HepG2 (cell line): Measurements from ENCODE around the gene CALML6. TPM values are rescaled to one million over a fixed set of nuclear protein-coding genes. Genes with fewer than 3 reads are reported as not detected.

ENCODE experiments used
- ATAC-seq: fragments of 200-7000 bp; cut with Tn5 transposase; 3 replicates; pipeline ENCODE4 v1.9.1; 2020; ENCODE audit warnings: mild to moderate bottlenecking, moderate library complexity
- BruUV-seq: library from RNA; stranded (reverse); fragments of 400-500 nt; replicated peaks from 2 replicates; lab custom pipeline; 2021; lab: Mats Ljungman, UMichigan
- CTCF ChIA-PET: fragments of 300-600 bp; formaldehyde crosslinking; extraction: SDS; loops from one replicate; lab custom pipeline; 2021; ENCODE audit warnings: low total read pairs, inconsistent platforms, low intra/inter-chr PET ratio; lab: Yijun Ruan, JAX
- POLR2A ChIA-PET: fragments of 350-600 bp; sonication (Branson Sonifier 250); formaldehyde crosslinking; loops from one replicate; lab custom pipeline; 2020; ENCODE audit warnings: antibody characterized with exemption, inconsistent platforms; lab: Yijun Ruan, JAX
- DNase-seq: peaks from one replicate; pipeline ENCODE4 v3.0.0-alpha.2; 2015; ENCODE audit warnings: low spot score
- FAIRE-seq: peaks from 3 replicates; lab custom pipeline; 2011; peaks lifted over from hg19 to GRCh38; lab: Jason Lieb, UNC
- H2AFZ ChIP-seq: one replicate; pipeline ENCODE4 v1.6.1; 2011; ENCODE audit warnings: low read length, inconsistent platforms
- H3K27ac ChIP-seq: fragments of 300-600 bp; 3 replicates; pipeline ENCODE4 v1.8.0; 2011; ENCODE audit warnings: mixed run types, mild to moderate bottlenecking, mixed read lengths, low read length, inconsistent platforms; ENCODE audit not compliant: insufficient read depth; ENCODE audit errors: extremely low read length
- H3K27me3 ChIP-seq, 2 experiments: fragments of 200-600 bp in 1 of 2; 2 replicates in 1 of 2; 3 replicates in 1 of 2; pipeline versions ENCODE4 v1.6.0 to v1.8.0; 2011; ENCODE audit warnings: low read length in 2 of 2, mild to moderate bottlenecking in 2 of 2, moderate library complexity in 2 of 2, inconsistent platforms in 1 of 2; ENCODE audit not compliant: insufficient read depth in 2 of 2, control insufficient read depth in 1 of 2
- H3K36me3 ChIP-seq, 2 experiments: fragments of 200-600 bp in 1 of 2; replicated peaks in 1 of 2; 2 replicates in 1 of 2; 3 replicates in 1 of 2; pipeline versions ENCODE4 v1.5.1 to v1.8.0; 2011; ENCODE audit warnings: low read length in 2 of 2, inconsistent platforms in 1 of 2; ENCODE audit not compliant: insufficient read depth in 2 of 2, control insufficient read depth in 1 of 2
- H3K4me1 ChIP-seq: 2 replicates; pipeline ENCODE4 v1.5.1; 2012; ENCODE audit warnings: low read length, inconsistent platforms; ENCODE audit not compliant: insufficient read depth
- H3K4me2 ChIP-seq: 2 replicates; pipeline ENCODE4 v1.6.0; 2011; ENCODE audit warnings: low read depth, low read length, inconsistent platforms
- H3K4me3 ChIP-seq, 3 experiments: fragments of 200-600 bp in 1 of 3; sonication (generic), shearing (Covaris generic) in 1 of 3; replicated peaks in 1 of 3; 2 replicates each; pipeline ENCODE4 v1.5.1; 2011 to 2016; ENCODE audit warnings: low read length in 3 of 3, inconsistent platforms in 2 of 3, low read depth in 2 of 3, mild to moderate bottlenecking in 2 of 3, control low read depth in 1 of 3, mixed read lengths in 1 of 3; ENCODE audit not compliant: insufficient read depth in 1 of 3
- H3K79me2 ChIP-seq: one replicate; pipeline ENCODE4 v1.6.1; 2011; ENCODE audit warnings: low read length, inconsistent platforms; ENCODE audit not compliant: insufficient read depth
- H3K9ac ChIP-seq: 2 replicates; pipeline ENCODE4 v1.6.0; 2011; ENCODE audit warnings: mild to moderate bottlenecking, low read depth, low read length, inconsistent platforms; ENCODE audit not compliant: insufficient read depth
- H3K9me3 ChIP-seq: 2 replicates; pipeline ENCODE4 v1.5.1; 2012; ENCODE audit warnings: mild to moderate bottlenecking, low read length
- H4K20me1 ChIP-seq: 2 replicates; pipeline ENCODE4 v1.6.0; 2011; ENCODE audit warnings: inconsistent platforms, mild to moderate bottlenecking, low read length, moderate library complexity; ENCODE audit not compliant: insufficient read depth
- IRX3 ChIP-seq: sonication (generic); formaldehyde crosslinking; IDR thresholded peaks from 2 replicates; pipeline ENCODE4 v1.8.1; 2023; ENCODE audit warnings: mild to moderate bottlenecking, low read depth, missing genetic modification reagents, borderline replicate concordance
- PCBP2 ChIP-seq: fragments of 200-400 bp; formaldehyde crosslinking; optimal IDR thresholded peaks from 2 replicates; pipeline ENCODE3; 2018; ENCODE audit warnings: low read length, low read depth; ENCODE audit not compliant: poor library complexity, severe bottlenecking
- SETDB1 ChIP-seq: sonication (generic); formaldehyde crosslinking; IDR thresholded peaks from 2 replicates; pipeline ENCODE4 v1.5.1; 2020; ENCODE audit warnings: missing genetic modification reagents, mild to moderate bottlenecking, borderline replicate concordance
- ZC3H4 ChIP-seq: sonication (generic); formaldehyde crosslinking; IDR thresholded peaks from 2 replicates; pipeline ENCODE4 v1.4.0; 2020; ENCODE audit warnings: missing genetic modification reagents, borderline replicate concordance
- ZNF12 ChIP-seq: sonication (generic); formaldehyde crosslinking; IDR thresholded peaks from 2 replicates; pipeline ENCODE4 v1.5.0; 2020; ENCODE audit warnings: missing genetic modification reagents
- ZNF333 ChIP-seq: sonication (generic); formaldehyde crosslinking; IDR thresholded peaks from 2 replicates; pipeline ENCODE4 v1.4.0; 2020; ENCODE audit warnings: mild to moderate bottlenecking, missing genetic modification reagents, borderline replicate concordance
- ZNF383 ChIP-seq: sonication (generic); formaldehyde crosslinking; IDR thresholded peaks from 2 replicates; pipeline ENCODE4 v1.4.0; 2020; ENCODE audit warnings: missing genetic modification reagents, mild to moderate bottlenecking, borderline replicate concordance
- ZNF746 ChIP-seq: sonication (generic); formaldehyde crosslinking; IDR thresholded peaks from 2 replicates; pipeline ENCODE4 v1.8.0; 2022; ENCODE audit warnings: mild to moderate bottlenecking, missing genetic modification reagents
- ZNF841 ChIP-seq: sonication (generic); formaldehyde crosslinking; IDR thresholded peaks from 2 replicates; pipeline ENCODE4 v1.8.1; 2023; ENCODE audit warnings: missing genetic modification reagents, borderline replicate concordance
- WGBS: methylation state at CpG from one replicate; pipeline ENCODE4 v1.1.6; 2017; ENCODE audit warnings: low lambda C conversion rate; 5-methylcytosine and 5-hydroxymethylcytosine counted together
- in situ Hi-C: cut with HindIII; loops from 2 replicates; pipeline ENCODE4 v1.10.0; 2017; ENCODE audit warnings: low pct_unique_long_range_greater_than_20kb; ENCODE audit not compliant: extremely low pct_ligation_motif_present
- intact Hi-C: fragments of 100-400 bp; cut with micrococcal nuclease; formaldehyde crosslinking; loops from one replicate; pipeline ENCODE4 v1.10.0; 2022; ENCODE audit not compliant: unreplicated experiment
- polyA plus RNA-seq, 8 experiments: library from polyadenylated mRNA; depleted of rRNA in 3 of 8; stranded (reverse) in 7 of 8; unstranded in 1 of 8; fragments of >200 nt; fragmentation: Illumina TruSeq in 4 of 8; extraction: Trizol in 4 of 8; gene quantifications; 2 replicates each; pipeline versions ENCODE4 v1.2.1 to v1.2.3, GENCODE V29; 2011 to 2016; ENCODE audit warnings: low read depth in 4 of 8, missing spikeins in 1 of 8, mixed read lengths in 1 of 8; ENCODE audit not compliant: insufficient read depth in 1 of 8
- total RNA-seq, 5 experiments: library from RNA; depleted of rRNA; stranded (reverse); fragments of >200 nt; fragmentation: Illumina TruSeq; extraction: Trizol; gene quantifications; 2 replicates each; pipeline ENCODE4 v1.2.3, GENCODE V29; 2016; ENCODE audit warnings: low read depth in 1 of 5
- TF ChIP-seq, protein P1 (sequence below): sonication (generic); formaldehyde crosslinking; IDR thresholded peaks from 2 replicates; pipeline ENCODE4 v1.5.1; 2020; ENCODE audit warnings: mild to moderate bottlenecking, missing genetic modification reagents, moderate library complexity
- TF ChIP-seq, protein P2 (sequence below): sonication (generic); formaldehyde crosslinking; IDR thresholded peaks from 2 replicates; pipeline ENCODE4 v1.4.0; 2020; ENCODE audit warnings: mild to moderate bottlenecking, missing genetic modification reagents, borderline replicate concordance
- TF ChIP-seq, protein P3 (sequence below): sonication (generic); formaldehyde crosslinking; IDR thresholded peaks from 2 replicates; pipeline ENCODE4 v1.4.0; 2020; ENCODE audit warnings: missing genetic modification reagents

CALML6 gene
- total and polyA plus RNA-seq, 2 of the 13 experiments (the other 11 are each of a cell fraction or from before 2014, with no cell fraction given), result 0.11 to 0.12 TPM

DNA sequence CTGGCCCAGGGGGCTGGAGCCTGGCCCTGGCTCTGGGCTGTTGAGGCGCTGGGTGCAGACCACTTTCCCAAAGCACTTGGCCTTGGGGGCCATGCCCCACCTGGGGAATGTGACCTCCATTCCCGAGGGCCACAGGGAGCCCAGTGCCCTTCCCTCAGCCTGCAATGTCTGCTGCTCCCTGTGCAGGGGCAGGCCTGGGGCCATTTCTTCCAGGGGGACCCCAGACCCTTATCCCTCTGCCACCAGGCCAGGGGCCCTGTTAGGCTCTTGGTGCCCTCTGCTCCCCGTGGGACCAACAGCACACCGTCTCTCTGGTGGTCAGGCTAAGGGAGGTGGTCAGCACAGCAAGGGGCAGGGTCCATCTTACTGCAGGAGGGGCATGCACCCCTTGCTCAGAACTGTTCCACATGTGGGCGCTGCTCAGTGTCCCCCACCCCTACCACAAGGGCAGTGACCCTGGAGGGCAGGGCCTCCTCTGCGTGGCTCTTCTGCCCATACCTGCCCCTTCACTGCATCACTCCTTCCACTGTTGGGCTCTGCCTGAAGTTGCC, 5.1 kb downstream of the CALML6 start (continued):
- TF ChIP-seq, protein P1, sequence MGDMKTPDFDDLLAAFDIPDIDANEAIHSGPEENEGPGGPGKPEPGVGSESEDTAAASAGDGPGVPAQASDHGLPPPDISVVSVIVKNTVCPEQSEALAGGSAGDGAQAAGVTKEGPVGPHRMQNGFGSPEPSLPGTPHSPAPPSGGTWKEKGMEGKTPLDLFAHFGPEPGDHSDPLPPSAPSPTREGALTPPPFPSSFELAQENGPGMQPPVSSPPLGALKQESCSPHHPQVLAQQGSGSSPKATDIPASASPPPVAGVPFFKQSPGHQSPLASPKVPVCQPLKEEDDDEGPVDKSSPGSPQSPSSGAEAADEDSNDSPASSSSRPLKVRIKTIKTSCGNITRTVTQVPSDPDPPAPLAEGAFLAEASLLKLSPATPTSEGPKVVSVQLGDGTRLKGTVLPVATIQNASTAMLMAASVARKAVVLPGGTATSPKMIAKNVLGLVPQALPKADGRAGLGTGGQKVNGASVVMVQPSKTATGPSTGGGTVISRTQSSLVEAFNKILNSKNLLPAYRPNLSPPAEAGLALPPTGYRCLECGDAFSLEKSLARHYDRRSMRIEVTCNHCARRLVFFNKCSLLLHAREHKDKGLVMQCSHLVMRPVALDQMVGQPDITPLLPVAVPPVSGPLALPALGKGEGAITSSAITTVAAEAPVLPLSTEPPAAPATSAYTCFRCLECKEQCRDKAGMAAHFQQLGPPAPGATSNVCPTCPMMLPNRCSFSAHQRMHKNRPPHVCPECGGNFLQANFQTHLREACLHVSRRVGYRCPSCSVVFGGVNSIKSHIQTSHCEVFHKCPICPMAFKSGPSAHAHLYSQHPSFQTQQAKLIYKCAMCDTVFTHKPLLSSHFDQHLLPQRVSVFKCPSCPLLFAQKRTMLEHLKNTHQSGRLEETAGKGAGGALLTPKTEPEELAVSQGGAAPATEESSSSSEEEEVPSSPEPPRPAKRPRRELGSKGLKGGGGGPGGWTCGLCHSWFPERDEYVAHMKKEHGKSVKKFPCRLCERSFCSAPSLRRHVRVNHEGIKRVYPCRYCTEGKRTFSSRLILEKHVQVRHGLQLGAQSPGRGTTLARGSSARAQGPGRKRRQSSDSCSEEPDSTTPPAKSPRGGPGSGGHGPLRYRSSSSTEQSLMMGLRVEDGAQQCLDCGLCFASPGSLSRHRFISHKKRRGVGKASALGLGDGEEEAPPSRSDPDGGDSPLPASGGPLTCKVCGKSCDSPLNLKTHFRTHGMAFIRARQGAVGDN, result no peak
- TF ChIP-seq SETDB1, result no peak
- TF ChIP-seq ZC3H4 (CRISPR knock-in tag), result no peak
- 0 out of 2 replicates have a peak, but pooled peaks have one; percentile 32 for TF ChIP-seq ZNF383 (CRISPR knock-in tag)
- peak; percentile 84; the same call in 1 of the 2 replicates for TF ChIP-seq ZNF333 (CRISPR knock-in tag)
- TF ChIP-seq ZNF12, result no peak

DNA sequence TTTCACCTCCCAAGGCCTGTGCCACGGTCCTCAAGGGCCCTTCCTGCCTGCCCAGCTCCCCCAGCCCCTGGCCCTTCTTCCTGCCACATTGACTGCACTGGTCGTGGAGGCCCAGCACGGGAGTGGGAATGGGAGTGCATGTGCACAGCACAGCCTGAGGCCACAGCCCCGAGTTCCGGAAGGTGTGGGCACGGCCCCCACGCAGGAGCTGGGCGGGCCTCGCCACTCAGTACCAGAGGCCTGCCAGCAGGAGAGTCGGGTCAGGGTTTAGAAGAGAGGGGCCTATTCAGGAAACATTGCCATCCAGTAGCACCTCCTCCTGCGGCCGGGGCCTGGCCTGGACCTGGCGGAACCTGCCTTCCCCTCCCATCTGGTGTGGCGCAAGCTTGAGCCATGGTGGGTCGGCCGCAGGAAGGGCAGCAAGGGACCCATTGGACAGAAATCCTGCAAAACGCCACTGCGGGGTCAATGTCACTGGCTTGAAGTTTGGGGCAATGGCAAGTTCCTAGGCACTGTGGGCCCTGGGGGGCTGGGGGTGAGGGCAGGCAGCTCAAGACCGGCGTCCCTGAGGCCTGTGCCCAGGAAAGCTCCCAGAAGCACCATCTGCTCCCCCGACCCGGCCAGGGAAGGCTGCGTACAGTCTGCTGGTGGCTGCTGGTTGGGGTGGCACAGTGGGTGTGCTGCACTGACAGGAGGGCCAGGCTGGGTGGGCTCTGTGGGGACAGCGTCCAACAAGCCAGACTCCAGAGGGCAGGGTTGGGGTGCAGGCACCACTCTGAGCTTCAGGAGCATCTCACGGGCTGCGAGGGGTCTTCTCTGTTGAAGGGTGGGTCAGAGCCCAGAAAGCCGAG, 5.8 kb downstream of the CALML6 start:
- POLR2A ChIA-PET, result interaction anchor here (1.1 to 1.7 kb wide), 5 partner anchors 9 to 23 kb away, joined by 3 to 18 read pairs (median 9); no protein-coding TSS in a partner anchor
- Histone ChIP-seq H3K79me2 (no peaks in the 10 kb centered on the region), H3K27ac (peak overlapping the region; percentile 44), H2AFZ (no peak overlapping the region), H3K36me3 (no peaks in the 10 kb centered on the region), H3K4me1 (peaks cover 71% of the 10 kb centered on the region), H3K27me3 (peaks cover 9 to 15% of the 10 kb centered on the region in 2 experiments; a peak in 3 of 5 replicates), H3K9me3 (no peaks in the 10 kb centered on the region), H4K20me1 (no peaks in the 10 kb centered on the region), H3K9ac (peak overlapping the region; percentile 64), H3K4me3 (peak overlapping the region; percentile 44 to 73 (median 52)), H3K4me2 (peak overlapping the region; percentile 90)
- in situ Hi-C loops (no loop called here), intact Hi-C loops (no loop called here)
- CTCF ChIA-PET, result no interaction called here
- FAIRE-seq (peak; percentile 79), DNase-seq (peak; percentile 68), ATAC-seq (peak; percentile 40)
- no TSS peak for BruUV-seq
- 15% methylated on average over 5 of the region's 27 CpGs for WGBS
- TF ChIP-seq, protein P2, sequence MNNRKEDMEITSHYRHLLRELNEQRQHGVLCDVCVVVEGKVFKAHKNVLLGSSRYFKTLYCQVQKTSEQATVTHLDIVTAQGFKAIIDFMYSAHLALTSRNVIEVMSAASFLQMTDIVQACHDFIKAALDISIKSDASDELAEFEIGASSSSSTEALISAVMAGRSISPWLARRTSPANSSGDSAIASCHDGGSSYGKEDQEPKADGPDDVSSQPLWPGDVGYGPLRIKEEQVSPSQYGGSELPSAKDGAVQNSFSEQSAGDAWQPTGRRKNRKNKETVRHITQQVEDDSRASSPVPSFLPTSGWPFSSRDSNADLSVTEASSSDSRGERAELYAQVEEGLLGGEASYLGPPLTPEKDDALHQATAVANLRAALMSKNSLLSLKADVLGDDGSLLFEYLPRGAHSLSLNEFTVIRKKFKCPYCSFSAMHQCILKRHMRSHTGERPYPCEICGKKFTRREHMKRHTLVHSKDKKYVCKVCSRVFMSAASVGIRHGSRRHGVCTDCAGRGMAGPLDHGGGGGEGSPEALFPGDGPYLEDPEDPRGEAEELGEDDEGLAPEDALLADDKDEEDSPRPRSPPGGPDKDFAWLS (CRISPR knock-in tag), result 0 out of 2 replicates have a peak, but pooled peaks have one; percentile 50
- no peak; the same call in 1 of the 2 replicates for TF ChIP-seq ZNF841 (CRISPR knock-in tag)
- TF ChIP-seq ZNF383 (CRISPR knock-in tag), result no peak
- 0 out of 2 replicates have a peak, but pooled peaks have one; percentile 45 for TF ChIP-seq IRX3 (CRISPR knock-in tag)
- TF ChIP-seq ZNF746, result no peak
- TF ChIP-seq, protein P3, sequence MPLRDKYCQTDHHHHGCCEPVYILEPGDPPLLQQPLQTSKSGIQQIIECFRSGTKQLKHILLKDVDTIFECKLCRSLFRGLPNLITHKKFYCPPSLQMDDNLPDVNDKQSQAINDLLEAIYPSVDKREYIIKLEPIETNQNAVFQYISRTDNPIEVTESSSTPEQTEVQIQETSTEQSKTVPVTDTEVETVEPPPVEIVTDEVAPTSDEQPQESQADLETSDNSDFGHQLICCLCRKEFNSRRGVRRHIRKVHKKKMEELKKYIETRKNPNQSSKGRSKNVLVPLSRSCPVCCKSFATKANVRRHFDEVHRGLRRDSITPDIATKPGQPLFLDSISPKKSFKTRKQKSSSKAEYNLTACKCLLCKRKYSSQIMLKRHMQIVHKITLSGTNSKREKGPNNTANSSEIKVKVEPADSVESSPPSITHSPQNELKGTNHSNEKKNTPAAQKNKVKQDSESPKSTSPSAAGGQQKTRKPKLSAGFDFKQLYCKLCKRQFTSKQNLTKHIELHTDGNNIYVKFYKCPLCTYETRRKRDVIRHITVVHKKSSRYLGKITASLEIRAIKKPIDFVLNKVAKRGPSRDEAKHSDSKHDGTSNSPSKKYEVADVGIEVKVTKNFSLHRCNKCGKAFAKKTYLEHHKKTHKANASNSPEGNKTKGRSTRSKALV (CRISPR knock-in tag), result peak; percentile 58; the same call in 1 of the 2 replicates
- no peak for TF ChIP-seq PCBP2
